Ovary (tissue), 9 donors: Measurements from ENCODE around the gene LPGAT1. TPM values are rescaled to one million over a fixed set of nuclear protein-coding genes. Genes with fewer than 3 reads are reported as not detected.

ENCODE experiments used
- DNase-seq, 5 donors: peaks; one replicate each; pipeline ENCODE4 v3.0.0-alpha.2; 2019 to 2020
- H3K27ac ChIP-seq, 2 donors: fragments of 200-600 bp; one replicate each; pipeline versions ENCODE4 v1.5.1 to v1.8.0; 2019 to 2022
- H3K27me3 ChIP-seq: fragments of 200-600 bp; one replicate; pipeline ENCODE4 v1.8.0; 2022
- H3K36me3 ChIP-seq: fragments of 200-600 bp; sonication (generic); one replicate; pipeline ENCODE4 v1.5.1; 2019
- H3K4me1 ChIP-seq: one replicate; pipeline ENCODE4 v1.8.1; 2013; ENCODE audit warnings: mild to moderate bottlenecking, moderate library complexity; ENCODE audit not compliant: insufficient read depth
- H3K4me3 ChIP-seq: fragments of 200-600 bp; sonication (generic); one replicate; pipeline ENCODE4 v1.5.1; 2017
- H3K9me3 ChIP-seq, 2 donors: fragments of 200-600 bp in 1 of 2; sonication (generic) in 1 of 2; one replicate each; pipeline versions ENCODE4 v1.5.1 to v1.8.1; 2013 to 2019; ENCODE audit warnings: mild to moderate bottlenecking in 1 of 2, moderate library complexity in 1 of 2
- EP300 ChIP-seq: sonication (generic); formaldehyde crosslinking; IDR thresholded peaks from one replicate; pipeline ENCODE4 v1.6.1; 2017; ENCODE audit warnings: antibody characterized with exemption
- POLR2A ChIP-seq: fragments of 450-650 bp; IDR thresholded peaks from one replicate; pipeline ENCODE4 v1.6.1; 2017; ENCODE audit warnings: antibody characterized with exemption, mild to moderate bottlenecking, moderate library complexity
- WGBS, 3 donors: extraction: QIAGEN DNeasy Blood & Tissue Kit in 1 of 3; methylation state at CpG; one replicate each; pipeline versions ENCODE4 v1.1.5 to v1.1.7; 2013 to 2017; 5-methylcytosine and 5-hydroxymethylcytosine counted together
- intact Hi-C, 4 donors: fragments of 100-400 bp; cut with DNase I; formaldehyde crosslinking; loops; one replicate each; pipeline versions ENCODE4 v1.11.0 to v1.15.1; 2022 to 2023
- polyA plus RNA-seq, 2 donors: library from polyadenylated mRNA; stranded (reverse); fragments of 200-250 nt in 1 of 2; fragments of 350-450 nt in 1 of 2; fragmentation: Illumina TruSeq in 1 of 2; extraction: RNeasy Lipid Tissue Mini Kit (QIAGEN cat#74804) in 1 of 2; gene quantifications; one replicate each; pipeline ENCODE4 v1.2.3, GENCODE V29; 2013 to 2014
- total RNA-seq, 7 donors: library from RNA; depleted of rRNA in 2 of 7; stranded (reverse); fragments of >200 nt in 2 of 7; fragmentation: NEBNext Ultra II Directional in 3 of 7; extraction: Animal tissue kit (Norgen Biotek cat#: 25700) in 3 of 7; gene quantifications; one replicate each; pipeline versions ENCODE4 v1.1.0 to v1.2.4, GENCODE V29; 2016 to 2023
- TF ChIP-seq, protein P1 (sequence below), 3 donors: fragments of 450-650 bp in 2 of 3; fragments of 200-600 bp in 1 of 3; IDR thresholded peaks; one replicate each; pipeline versions ENCODE4 v1.5.1 to v1.8.0; 2016 to 2022; ENCODE audit warnings: antibody characterized with exemption in 3 of 3, mild to moderate bottlenecking in 1 of 3
- donor health status: DM: no; HTN: no; CAD: no; lungs with moderate emphysema.
- donor health status: DM: no; HTN: no; CAD: no.
- donor health status: Bipolar disorder and iron deficiency.
- donor health status: DM: yes; HTN: yes; CAD: no.
- donor health status: DM: no; HTN: no; CAD: no.
- donor health status: DM: yes; HTN: yes; CAD: no.

Gene LPGAT1
- total and polyA plus RNA-seq, 9 donors: 6.3 to 32.7 (median 26.1) TPM

DNA sequence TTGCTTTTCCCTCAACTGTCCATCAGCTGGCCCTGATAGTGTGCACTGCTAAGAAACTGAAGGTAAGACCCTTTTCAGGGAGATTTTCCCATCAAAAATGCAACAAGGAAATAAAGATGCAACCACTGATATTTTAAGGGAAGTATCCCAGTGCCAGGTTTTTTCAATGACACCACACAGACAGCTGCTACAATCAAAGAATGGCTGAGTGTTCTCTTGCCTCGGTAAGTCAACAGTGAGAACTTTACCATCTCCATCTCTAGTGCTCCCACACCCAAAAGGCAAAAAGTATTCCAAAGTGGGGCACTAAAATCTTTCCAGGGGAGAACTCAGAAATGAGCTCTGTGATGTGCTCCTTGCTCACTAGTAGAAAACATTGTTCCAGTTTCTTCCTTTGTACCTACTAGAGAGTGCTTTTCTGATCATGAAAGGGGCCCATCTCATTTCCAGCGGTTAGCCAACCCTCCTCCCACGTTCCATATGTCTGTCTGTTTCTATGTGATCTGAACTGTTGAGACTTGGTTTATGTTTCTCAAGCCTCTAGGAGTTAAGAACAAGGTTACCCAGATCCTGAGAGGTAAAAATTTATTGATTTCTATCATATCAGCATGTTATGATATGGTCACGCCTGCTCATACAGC lies 87.6 kb downstream of the LPGAT1 start:
- no peaks in the 10 kb centered on the region for H3K36me3 ChIP-seq
- H3K4me3 ChIP-seq: no peak overlapping the region
- H3K27ac ChIP-seq: no peak overlapping the region
- no peaks in the 10 kb centered on the region for H3K4me1 ChIP-seq
- intact Hi-C loops: no loop called here
- no peak for DNase-seq
- no peaks in the 10 kb centered on the region for H3K27me3 ChIP-seq
- H3K9me3 ChIP-seq: no peaks in the 10 kb centered on the region
- TF ChIP-seq, protein P1, sequence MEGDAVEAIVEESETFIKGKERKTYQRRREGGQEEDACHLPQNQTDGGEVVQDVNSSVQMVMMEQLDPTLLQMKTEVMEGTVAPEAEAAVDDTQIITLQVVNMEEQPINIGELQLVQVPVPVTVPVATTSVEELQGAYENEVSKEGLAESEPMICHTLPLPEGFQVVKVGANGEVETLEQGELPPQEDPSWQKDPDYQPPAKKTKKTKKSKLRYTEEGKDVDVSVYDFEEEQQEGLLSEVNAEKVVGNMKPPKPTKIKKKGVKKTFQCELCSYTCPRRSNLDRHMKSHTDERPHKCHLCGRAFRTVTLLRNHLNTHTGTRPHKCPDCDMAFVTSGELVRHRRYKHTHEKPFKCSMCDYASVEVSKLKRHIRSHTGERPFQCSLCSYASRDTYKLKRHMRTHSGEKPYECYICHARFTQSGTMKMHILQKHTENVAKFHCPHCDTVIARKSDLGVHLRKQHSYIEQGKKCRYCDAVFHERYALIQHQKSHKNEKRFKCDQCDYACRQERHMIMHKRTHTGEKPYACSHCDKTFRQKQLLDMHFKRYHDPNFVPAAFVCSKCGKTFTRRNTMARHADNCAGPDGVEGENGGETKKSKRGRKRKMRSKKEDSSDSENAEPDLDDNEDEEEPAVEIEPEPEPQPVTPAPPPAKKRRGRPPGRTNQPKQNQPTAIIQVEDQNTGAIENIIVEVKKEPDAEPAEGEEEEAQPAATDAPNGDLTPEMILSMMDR (IDR thresholded peaks at IDR 0.05): no peak
- TF ChIP-seq EP300: no peak
- TF ChIP-seq POLR2A: no peak
- WGBS, 3 donors: 67 to 73% (median 69%) methylated on average over 4 of the region's 4 CpGs

DNA sequence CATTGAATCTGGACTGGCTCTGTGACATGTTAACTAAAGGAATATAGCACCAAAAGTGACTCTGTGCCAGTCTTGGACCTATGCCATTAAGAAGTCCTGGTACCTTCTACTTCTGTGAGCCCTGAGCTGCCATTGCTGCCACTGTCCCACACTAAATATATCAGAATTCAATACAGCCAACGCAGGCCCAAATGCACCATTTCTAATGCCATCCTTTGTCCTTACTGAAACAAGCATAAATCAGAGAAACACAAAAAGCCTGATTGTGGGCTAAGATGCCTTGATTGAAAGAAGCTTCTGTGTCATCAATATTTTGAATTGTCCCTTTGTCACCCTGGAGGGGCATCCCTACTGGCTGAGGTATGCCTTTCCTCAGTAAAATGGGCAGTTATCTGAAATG lies 88.3 kb downstream of the LPGAT1 start:
- no peaks in the 10 kb centered on the region for H3K36me3 ChIP-seq
- no peak for DNase-seq
- H3K9me3 ChIP-seq: no peaks in the 10 kb centered on the region
- TF ChIP-seq POLR2A: no peak
- TF ChIP-seq EP300: no peak
- TF ChIP-seq, protein P1 (IDR thresholded peaks at IDR 0.05): no peak
- no peak overlapping the region for H3K4me3 ChIP-seq
- intact Hi-C loops: no loop called here
- H3K4me1 ChIP-seq: no peaks in the 10 kb centered on the region
- WGBS, 3 donors: 98 to 100% (median 100%) methylated on average over 1 of the region's 1 CpG
- H3K27ac ChIP-seq: no peak overlapping the region
- H3K27me3 ChIP-seq: no peaks in the 10 kb centered on the region

DNA sequence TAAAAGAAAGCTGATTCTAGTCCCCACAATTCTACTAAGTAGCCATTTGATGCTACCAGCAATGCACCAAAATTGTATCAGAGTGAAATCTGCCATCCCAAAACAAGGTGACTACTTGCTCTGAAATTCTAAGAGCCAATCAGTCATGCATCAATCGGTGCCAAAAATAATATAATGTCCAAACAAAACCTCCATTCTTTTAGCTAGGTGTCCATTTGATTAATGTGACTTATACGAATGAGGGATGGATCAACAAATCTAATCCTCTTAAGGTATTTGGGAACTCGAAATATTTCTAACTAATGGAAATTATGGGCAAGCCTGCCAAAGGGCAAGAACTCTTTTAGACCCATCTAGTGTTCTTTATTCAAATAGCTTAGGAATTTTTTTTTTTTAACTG lies 88.8 kb downstream of the LPGAT1 start:
- H3K4me1 ChIP-seq: no peaks in the 10 kb centered on the region
- no peaks in the 10 kb centered on the region for H3K27me3 ChIP-seq
- no peak for TF ChIP-seq EP300
- TF ChIP-seq POLR2A: no peak
- no peaks in the 10 kb centered on the region for H3K36me3 ChIP-seq
- 65 to 74% (median 67%) methylated on average over 3 of the region's 3 CpGs for WGBS, 3 donors
- H3K27ac ChIP-seq: no peak overlapping the region
- no peak for DNase-seq
- no peaks in the 10 kb centered on the region for H3K9me3 ChIP-seq
- intact Hi-C loops: no loop called here
- H3K4me3 ChIP-seq: no peak overlapping the region

DNA sequence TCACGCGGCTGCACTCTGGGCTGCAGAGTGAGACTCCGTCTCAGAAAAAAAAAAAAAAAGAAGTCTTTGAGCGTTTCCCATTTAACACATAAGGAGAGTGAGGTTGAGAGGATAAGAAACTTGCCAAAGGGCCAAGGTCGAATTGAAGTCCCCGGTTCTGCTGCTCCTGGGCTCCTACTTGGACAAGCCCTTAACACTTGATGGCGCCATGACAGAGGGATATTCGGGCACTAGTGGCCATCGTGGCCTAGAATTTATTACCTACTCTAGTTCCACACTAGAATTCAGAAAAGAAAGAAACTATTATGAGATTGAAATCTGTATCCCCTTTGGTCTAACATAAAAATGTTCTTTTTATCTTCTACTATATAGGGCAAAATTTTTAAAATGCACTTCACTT lies 89.4 kb downstream of the LPGAT1 start:
- Histone ChIP-seq H3K36me3 (no peaks in the 10 kb centered on the region), H3K4me1 (no peaks in the 10 kb centered on the region), H3K27me3 (no peaks in the 10 kb centered on the region), H3K27ac (no peak overlapping the region), H3K9me3 (no peaks in the 10 kb centered on the region), H3K4me3 (no peak overlapping the region)
- WGBS, 3 donors: 54 to 68% (median 58%) methylated on average over 9 of the region's 9 CpGs
- intact Hi-C loops: no loop called here
- DNase-seq: no peak
- TF ChIP-seq POLR2A (no peak), EP300 (no peak)
- TF ChIP-seq, protein P1 (IDR thresholded peaks at IDR 0.05): no peak

DNA sequence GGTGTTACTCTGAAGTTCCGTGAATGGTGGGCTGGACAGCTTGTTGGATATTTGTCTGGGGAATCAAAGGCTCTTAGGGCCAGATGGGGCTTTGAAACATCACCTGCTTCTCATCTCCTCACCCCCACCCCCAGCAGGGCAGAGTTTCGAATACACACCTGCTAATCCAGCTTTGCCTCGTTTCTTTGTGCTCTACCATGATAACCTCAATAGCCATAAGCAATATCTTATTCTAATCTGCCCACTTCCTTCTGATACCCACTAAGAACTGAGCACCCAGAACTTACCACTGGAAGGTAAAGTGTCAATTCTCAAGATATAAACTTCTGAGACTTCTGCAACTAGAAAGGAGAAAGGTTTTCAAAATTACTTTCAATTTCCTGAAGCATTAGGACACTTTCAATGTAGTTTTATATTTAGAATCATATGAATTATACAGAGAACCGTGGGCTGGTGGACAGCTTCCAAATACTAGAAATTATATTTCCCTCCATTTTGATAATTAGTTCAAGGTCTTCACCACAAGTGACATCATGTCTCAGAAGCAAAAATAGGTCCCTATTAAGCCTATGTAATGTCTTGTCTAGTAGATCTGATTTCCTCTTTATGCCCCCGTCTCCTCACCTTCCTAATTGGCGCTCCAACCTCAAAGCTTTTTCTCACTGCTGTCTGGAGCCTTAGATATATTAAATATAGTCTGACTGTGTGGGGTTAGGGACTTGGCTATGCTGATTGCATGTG lies 90.7 kb downstream of the LPGAT1 start:
- TF ChIP-seq POLR2A (no peak), EP300 (no peak)
- TF ChIP-seq, protein P1 (IDR thresholded peaks at IDR 0.05): no peak
- 44 to 54% (median 49%) methylated on average over 5 to 6 of the region's 6 CpGs for WGBS, 3 donors

More for the DNA sequence above, 90.7 kb downstream of the LPGAT1 start:
- Histone ChIP-seq H3K27me3 (no peaks in the 10 kb centered on the region), H3K36me3 (no peaks in the 10 kb centered on the region), H3K9me3 (no peaks in the 10 kb centered on the region), H3K4me1 (peaks cover 5% of the 10 kb centered on the region), H3K27ac (no peak overlapping the region), H3K4me3 (no peak overlapping the region)
- intact Hi-C loops: no loop called here
- DNase-seq: no peak
